HEK293 (cell line): Measurements from ENCODE around the gene COL5A1.

Experiments
- CTCF ChIP-seq: fragments of 450-650 bp; formaldehyde crosslinking; IDR thresholded peaks from 2 replicates; pipeline ENCODE4 v1.5.1; 2016; ENCODE audit warnings: missing biosample characterization, missing genetic modification characterization
- GLI4 ChIP-seq: fragments of 450-650 bp; formaldehyde crosslinking; IDR thresholded peaks from 2 replicates; pipeline ENCODE4 v1.5.1; 2016; ENCODE audit warnings: missing biosample characterization, missing genetic modification characterization
- KLF1 ChIP-seq: fragments of 450-650 bp; formaldehyde crosslinking; IDR thresholded peaks from 2 replicates; pipeline ENCODE4 v1.5.1; 2016; ENCODE audit warnings: missing biosample characterization, missing genetic modification characterization
- PBX3 ChIP-seq: sonication (generic); formaldehyde crosslinking; IDR thresholded peaks from 2 replicates; pipeline ENCODE4 v1.8.1; 2022; ENCODE audit warnings: mild to moderate bottlenecking, moderate library complexity, missing genetic modification reagents
- TCF7L2 ChIP-seq: IDR thresholded peaks from 2 replicates; pipeline ENCODE4 v1.6.1; 2011; ENCODE audit warnings: low read depth, mild to moderate bottlenecking, inconsistent platforms, low read length, moderate library complexity, borderline replicate concordance
- ZBTB11 ChIP-seq: fragments of 450-650 bp; formaldehyde crosslinking; conservative IDR thresholded peaks from 2 replicates; pipeline ENCODE4 v1.5.1; 2016; ENCODE audit warnings: low read depth, missing biosample characterization, missing genetic modification characterization
- ZBTB8A ChIP-seq: fragments of 450-650 bp; formaldehyde crosslinking; IDR thresholded peaks from 2 replicates; pipeline ENCODE4 v1.5.1; 2016; ENCODE audit warnings: missing biosample characterization, missing genetic modification characterization
- ZNF23 ChIP-seq: fragments of 450-650 bp; formaldehyde crosslinking; IDR thresholded peaks from 2 replicates; pipeline ENCODE4 v1.5.1; 2016; ENCODE audit warnings: missing biosample characterization, missing genetic modification characterization, borderline replicate concordance
- ZNF24 ChIP-seq: fragments of 450-650 bp; formaldehyde crosslinking; IDR thresholded peaks from 2 replicates; pipeline ENCODE4 v1.5.1; 2016; ENCODE audit warnings: missing biosample characterization, missing genetic modification characterization
- ZNF274 ChIP-seq, 2 experiments: fragments of 200-500 bp in 1 of 2; fragments of 450-650 bp in 1 of 2; sonication (Bioruptor generic) in 1 of 2; formaldehyde crosslinking in 1 of 2; IDR thresholded peaks; 2 replicates each; pipeline versions ENCODE4 v1.5.1 to v1.6.1; 2014 to 2016; ENCODE audit warnings: borderline replicate concordance in 1 of 2, inconsistent platforms in 1 of 2, low read length in 1 of 2, missing biosample characterization in 1 of 2, missing genetic modification characterization in 1 of 2
- ZNF544 ChIP-seq: fragments of 450-650 bp; formaldehyde crosslinking; IDR thresholded peaks from 2 replicates; pipeline ENCODE4 v1.5.0; 2017; ENCODE audit warnings: missing biosample characterization, missing genetic modification characterization
- ZNF624 ChIP-seq: fragments of 450-650 bp; formaldehyde crosslinking; IDR thresholded peaks from 2 replicates; pipeline ENCODE4 v1.5.1; 2017; ENCODE audit warnings: missing biosample characterization, missing genetic modification characterization
- ZNF701 ChIP-seq: fragments of 450-650 bp; formaldehyde crosslinking; IDR thresholded peaks from 2 replicates; pipeline ENCODE4 v1.5.1; 2016; ENCODE audit warnings: missing biosample characterization, missing genetic modification characterization

GRCh38 chr9:134640506-134641172, 964 bp upstream of the COL5A1 start:
- TF ChIP-seq ZNF274 (IDR thresholded peaks at IDR 0.05; ENCODE audit: low read length) (no peak), ZNF274 (tag by site-specific recombination; IDR thresholded peaks at IDR 0.05; ENCODE audit: borderline replicate concordance) (no peak), ZNF24 (tag by site-specific recombination) (no peak), CTCF (no peak), ZBTB11 (tag by site-specific recombination) (no peak), ZNF23 (tag by site-specific recombination) (no peak), PBX3 (no peak), GLI4 (no peak), ZBTB8A (tag by site-specific recombination) (no peak), ZNF701 (tag by site-specific recombination) (no peak), KLF1 (no peak), TCF7L2 (no peak), ZNF544 (tag by site-specific recombination) (no peak), ZNF624 (tag by site-specific recombination) (no peak)
